Upper lobe of left lung (tissue), 6 donors: Measurements from ENCODE around the gene LDLRAD2. TPM values are rescaled to one million over a fixed set of nuclear protein-coding genes. Genes with fewer than 3 reads are reported as not detected.
"Not testable (repeated sequence)": the region's sequence is repeated elsewhere in the genome, so short reads cannot be mapped to it uniquely, and the experiment has no call there.

ENCODE experiments used
- ATAC-seq, 2 donors: fragments of 200-7000 bp; cut with Tn5 transposase; one replicate each; pipeline ENCODE4 v1.9.1; 2022; ENCODE audit warnings: mild to moderate bottlenecking in 2 of 2, moderate library complexity in 2 of 2; ENCODE audit not compliant: low FRiP score in 2 of 2
- DNase-seq, 2 donors: peaks; one replicate each; pipeline ENCODE4 v3.0.0-alpha.2; 2019 to 2020
- H3K27ac ChIP-seq, 4 donors: fragments of 200-600 bp; sonication (generic); one replicate each; pipeline ENCODE4 v1.5.1; 2016 to 2019
- H3K27me3 ChIP-seq, 4 donors: fragments of 200-600 bp; sonication (generic); one replicate each; pipeline ENCODE4 v1.5.1; 2017 to 2019
- H3K36me3 ChIP-seq, 4 donors: fragments of 200-600 bp; sonication (generic); one replicate each; pipeline ENCODE4 v1.5.1; 2016 to 2019
- H3K4me1 ChIP-seq, 4 donors: fragments of 200-600 bp; sonication (generic); one replicate each; pipeline ENCODE4 v1.5.1; 2018 to 2019
- H3K4me3 ChIP-seq, 4 donors: fragments of 200-600 bp; sonication (generic); one replicate each; pipeline ENCODE4 v1.5.1; 2017 to 2019; ENCODE audit warnings: mild to moderate bottlenecking in 2 of 4, moderate library complexity in 1 of 4
- H3K9me3 ChIP-seq, 4 donors: fragments of 200-600 bp; sonication (generic); one replicate each; pipeline ENCODE4 v1.5.1; 2018 to 2019
- CTCF ChIP-seq, 6 experiments: fragments of 450-650 bp in 4 of 6; fragments of 200-600 bp in 2 of 6; sonication (generic) in 2 of 6; IDR thresholded peaks; one replicate each; pipeline ENCODE4 v1.5.1; 2016 to 2019; ENCODE audit warnings: antibody characterized with exemption in 6 of 6
- EP300 ChIP-seq, 4 donors: sonication (generic); formaldehyde crosslinking; IDR thresholded peaks; one replicate each; pipeline ENCODE4 v1.5.1; 2017; ENCODE audit warnings: antibody characterized with exemption in 4 of 4, control low read depth in 2 of 4
- POLR2A ChIP-seq, 4 donors: fragments of 450-650 bp; IDR thresholded peaks; one replicate each; pipeline ENCODE4 v1.5.1; 2016 to 2017; ENCODE audit warnings: antibody characterized with exemption in 4 of 4, mild to moderate bottlenecking in 2 of 4
- POLR2AphosphoS5 ChIP-seq, 2 donors: sonication (generic); formaldehyde crosslinking; IDR thresholded peaks; one replicate each; pipeline ENCODE4 v1.5.1; 2017; ENCODE audit warnings: antibody characterized with exemption in 2 of 2
- WGBS, 2 donors: methylation state at CpG; one replicate each; pipeline ENCODE4 v1.1.5; 2017 to 2018; 5-methylcytosine and 5-hydroxymethylcytosine counted together
- total RNA-seq, 6 donors: library from RNA; depleted of rRNA in 4 of 6; stranded (reverse); fragments of >200 nt in 4 of 6; gene quantifications; one replicate each; pipeline versions ENCODE4 v1.1.0 to v1.2.1, GENCODE V29; 2016 to 2021
- donor health status: DM: no; HTN: no; CAD: no; lungs with moderate emphysema.
- donor health status: DM: no; HTN: yes; CAD: no; lungs with severe emphysema.

The LDLRAD2 gene
- total RNA-seq, 6 donors from 2014 or later, result 0.24 to 0.59 (median 0.34) TPM; not detected in 3

DNA sequence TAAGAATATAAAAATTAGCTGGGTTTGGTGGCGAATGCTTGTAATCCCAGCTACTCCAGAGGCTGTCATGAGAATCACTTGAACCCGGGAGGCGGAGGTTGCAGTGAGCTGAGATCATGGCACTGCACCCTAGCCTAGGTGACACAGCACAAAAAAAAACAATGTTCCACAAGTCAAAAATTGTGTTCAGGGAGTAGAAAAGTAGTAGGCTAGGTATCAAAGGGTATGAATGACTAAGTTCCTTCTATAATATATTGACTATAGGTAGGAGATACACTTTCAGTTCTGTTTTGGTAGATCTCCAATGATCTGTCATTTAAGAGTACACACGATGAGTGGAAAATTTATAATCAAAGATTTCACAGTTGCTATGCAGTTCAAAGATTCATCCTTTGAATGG is 45.9 kb upstream of the LDLRAD2 start:
- Histone ChIP-seq H3K36me3 (no peaks in the 10 kb centered on the region), H3K27me3 (no peaks in the 10 kb centered on the region), H3K9me3 (no peaks in the 10 kb centered on the region), H3K4me3 (no peak overlapping the region), H3K4me1 (peaks cover 40 to 72% (median 52%) of the 10 kb centered on the region in 4 donors), H3K27ac (no peak overlapping the region)
- no peak for DNase-seq
- WGBS, 2 donors, result 70 to 94% methylated on average over 4 of the region's 4 CpGs
- TF ChIP-seq POLR2AphosphoS5 (IDR thresholded peaks at IDR 0.05) (no peak), CTCF (IDR thresholded peaks at IDR 0.05) (no peak), EP300 (IDR thresholded peaks at IDR 0.05) (no peak), POLR2A (IDR thresholded peaks at IDR 0.05) (no peak)
- ATAC-seq, result no peak

GRCh38 chr1:21767106-21767505 is 45.0 kb upstream of the LDLRAD2 start:
- WGBS, 2 donors, result 95 to 96% methylated on average over 8 of the region's 8 CpGs
- ATAC-seq, H3K36me3 ChIP-seq, H3K27me3 ChIP-seq, DNase-seq, H3K9me3 ChIP-seq, H3K4me3 ChIP-seq: not testable (repeated sequence)
- Histone ChIP-seq H3K27ac (peak overlapping the region in 2 of 4 donors; percentile 27 to 66), H3K4me1 (peaks cover 40 to 63% (median 52%) of the 10 kb centered on the region in 4 donors)

DNA sequence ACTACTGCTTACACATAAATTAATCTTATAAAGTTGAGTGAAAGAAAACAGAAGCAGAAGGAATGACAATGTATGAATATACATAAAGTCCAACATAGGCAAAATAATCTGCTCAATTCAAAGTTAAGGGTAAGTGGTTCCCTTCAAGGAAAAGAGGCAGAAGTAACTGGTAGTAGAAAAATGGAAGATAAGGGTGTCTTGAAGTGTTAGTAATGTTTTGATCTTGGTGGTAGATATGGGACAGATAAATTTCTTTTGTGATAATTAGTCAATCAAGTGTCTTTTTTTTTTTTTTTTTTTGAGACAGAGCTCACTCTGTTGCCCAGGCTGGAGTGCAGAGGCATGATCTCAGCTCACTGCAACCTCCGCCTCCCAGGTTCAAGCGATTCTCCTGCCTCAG is 41.9 kb upstream of the LDLRAD2 start:
- ATAC-seq (no peak), DNase-seq (no peak)
- Histone ChIP-seq H3K4me3 (no peak overlapping the region), H3K4me1 (peaks cover 25 to 55% (median 35%) of the 10 kb centered on the region in 4 donors), H3K9me3 (no peaks in the 10 kb centered on the region), H3K27me3 (no peaks in the 10 kb centered on the region), H3K36me3 (no peaks in the 10 kb centered on the region), H3K27ac (no peak overlapping the region)
- 93 to 97% methylated on average over 2 of the region's 2 CpGs for WGBS, 2 donors
- TF ChIP-seq CTCF (IDR thresholded peaks at IDR 0.05), result no peak
- no peak for TF ChIP-seq POLR2AphosphoS5 (IDR thresholded peaks at IDR 0.05)
- no peak for TF ChIP-seq EP300 (IDR thresholded peaks at IDR 0.05)
- TF ChIP-seq POLR2A (IDR thresholded peaks at IDR 0.05), result no peak

DNA sequence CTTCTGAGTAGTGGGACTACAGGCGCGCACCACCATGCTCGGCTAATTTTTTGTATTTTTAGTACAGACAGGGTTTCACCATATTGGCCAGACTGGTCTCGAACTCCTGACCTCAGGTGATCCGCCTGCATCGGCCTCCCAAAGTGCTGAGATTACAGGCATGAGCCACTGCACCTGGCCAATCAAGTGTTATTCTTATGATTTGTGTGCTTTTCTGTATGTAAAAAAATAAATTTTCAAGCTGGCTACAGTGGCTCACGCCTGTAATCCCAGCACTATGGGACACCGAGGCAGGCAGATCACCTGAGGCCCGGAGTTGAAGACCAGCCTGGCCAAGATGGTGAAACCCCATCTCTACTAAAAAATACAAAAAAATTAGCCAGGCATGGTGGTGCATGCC is 41.5 kb upstream of the LDLRAD2 start:
- H3K4me1 ChIP-seq, result peaks cover 26 to 55% (median 33%) of the 10 kb centered on the region in 4 donors

DNA sequence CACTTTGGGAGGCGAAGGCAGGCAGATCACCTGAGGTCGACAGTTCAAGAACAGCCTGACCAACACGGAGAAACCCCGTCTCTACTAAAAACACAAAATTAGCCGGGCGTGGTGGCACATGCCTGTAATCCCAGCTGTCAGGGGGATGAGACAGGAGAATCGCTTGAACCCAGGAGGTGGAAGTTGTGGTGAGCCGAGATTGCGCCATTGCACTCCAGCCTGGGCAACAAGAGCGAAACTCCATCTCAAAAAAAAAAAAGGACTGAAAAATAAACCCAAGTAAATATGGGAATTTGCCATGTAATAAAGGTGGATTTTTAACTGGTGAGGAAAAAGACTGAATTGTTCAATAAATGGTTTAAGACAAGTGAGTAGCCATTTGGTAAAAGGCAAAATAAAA is 40.4 kb upstream of the LDLRAD2 start:
- H3K4me1 ChIP-seq, result peaks cover 25 to 53% (median 31%) of the 10 kb centered on the region in 4 donors
- H3K9me3 ChIP-seq, H3K27me3 ChIP-seq, H3K27ac ChIP-seq, ATAC-seq, H3K36me3 ChIP-seq, H3K4me3 ChIP-seq: not testable (repeated sequence)
- DNase-seq, result peak in 1 of 2 donors; percentile 61
- WGBS, 2 donors, result 56 to 80% methylated on average over 10 of the region's 10 CpGs

More for the DNA sequence above, 41.5 kb upstream of the LDLRAD2 start:
- H3K36me3 ChIP-seq, H3K4me3 ChIP-seq, ATAC-seq, H3K27me3 ChIP-seq, H3K27ac ChIP-seq, H3K9me3 ChIP-seq: not testable (repeated sequence)
- DNase-seq, result peak in 1 of 2 donors; percentile 6
- WGBS, 2 donors, result 90% methylated on average over 9 of the region's 9 CpGs

GRCh38 chr1:21773585-21773984 is 38.5 kb upstream of the LDLRAD2 start:
- Histone ChIP-seq H3K4me3 (no peak overlapping the region), H3K36me3 (no peaks in the 10 kb centered on the region), H3K4me1 (peaks cover 13 to 43% (median 16%) of the 10 kb centered on the region in 4 donors), H3K27me3 (no peaks in the 10 kb centered on the region), H3K9me3 (no peaks in the 10 kb centered on the region), H3K27ac (peak overlapping the region in 2 of 4 donors; percentile 27 to 37)
- ATAC-seq, result no peak
- 23 to 24% methylated on average over 3 of the region's 3 CpGs for WGBS, 2 donors
- no peak for TF ChIP-seq EP300 (IDR thresholded peaks at IDR 0.05)
- no peak for TF ChIP-seq CTCF (IDR thresholded peaks at IDR 0.05)
- TF ChIP-seq POLR2A (IDR thresholded peaks at IDR 0.05), result no peak
- no peak for TF ChIP-seq POLR2AphosphoS5 (IDR thresholded peaks at IDR 0.05)
- DNase-seq, result peak in 1 of 2 donors; percentile 20
